ENCODE data around the gene HHAT.

DNA sequence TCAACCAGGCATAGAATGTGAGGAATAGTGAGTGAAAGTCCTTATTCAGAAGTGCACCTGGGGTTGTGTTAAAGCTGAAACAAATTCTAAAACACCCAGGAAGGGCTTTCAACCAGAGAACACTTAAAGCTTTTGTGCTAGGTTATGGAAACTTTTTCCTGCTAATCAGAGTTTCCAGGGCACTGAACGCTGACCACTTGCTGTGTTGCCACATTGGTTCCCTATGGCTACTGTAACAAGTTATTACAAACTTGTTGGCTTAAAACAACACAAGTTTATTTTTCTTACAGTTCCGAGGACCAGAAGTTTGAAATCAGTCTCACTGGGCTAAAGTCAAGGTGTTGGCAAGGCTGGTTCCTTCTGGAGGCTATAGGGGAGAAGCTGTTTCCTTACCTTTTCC is 300.6 kb downstream of the HHAT start:
- TF ChIP-seq, protein P1, sequence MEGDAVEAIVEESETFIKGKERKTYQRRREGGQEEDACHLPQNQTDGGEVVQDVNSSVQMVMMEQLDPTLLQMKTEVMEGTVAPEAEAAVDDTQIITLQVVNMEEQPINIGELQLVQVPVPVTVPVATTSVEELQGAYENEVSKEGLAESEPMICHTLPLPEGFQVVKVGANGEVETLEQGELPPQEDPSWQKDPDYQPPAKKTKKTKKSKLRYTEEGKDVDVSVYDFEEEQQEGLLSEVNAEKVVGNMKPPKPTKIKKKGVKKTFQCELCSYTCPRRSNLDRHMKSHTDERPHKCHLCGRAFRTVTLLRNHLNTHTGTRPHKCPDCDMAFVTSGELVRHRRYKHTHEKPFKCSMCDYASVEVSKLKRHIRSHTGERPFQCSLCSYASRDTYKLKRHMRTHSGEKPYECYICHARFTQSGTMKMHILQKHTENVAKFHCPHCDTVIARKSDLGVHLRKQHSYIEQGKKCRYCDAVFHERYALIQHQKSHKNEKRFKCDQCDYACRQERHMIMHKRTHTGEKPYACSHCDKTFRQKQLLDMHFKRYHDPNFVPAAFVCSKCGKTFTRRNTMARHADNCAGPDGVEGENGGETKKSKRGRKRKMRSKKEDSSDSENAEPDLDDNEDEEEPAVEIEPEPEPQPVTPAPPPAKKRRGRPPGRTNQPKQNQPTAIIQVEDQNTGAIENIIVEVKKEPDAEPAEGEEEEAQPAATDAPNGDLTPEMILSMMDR (IDR thresholded peaks at IDR 0.05): no peak
- no peak for TF ChIP-seq POLR2A (IDR thresholded peaks at IDR 0.05; ENCODE audit: low read depth)
- no peak for TF ChIP-seq POLR2AphosphoS5 (IDR thresholded peaks at IDR 0.05)

Data from esophagus muscularis mucosa (tissue), 3 donors.